ENCODE results near the gene BCL11B. TPM values are rescaled to one million over a fixed set of nuclear protein-coding genes. Genes with fewer than 3 reads are reported as not detected.
A peak's percentile ranks its signal among the peaks of the same experiment; 100 is the strongest.

BCL11B gene
- total and polyA plus RNA-seq, 4 donors = 0.13 to 1.3 (median 0.58) TPM; not detected in 1

GRCh38 chr14:99128185-99128584 lies 143.8 kb downstream of the BCL11B start:
- Histone ChIP-seq H3K9me3 (ENCODE audit: control insufficient read depth, low read length) (no peaks in the 10 kb centered on the region), H3K27ac (ENCODE audit: low read depth in 1 of 2, low read length in 2 of 2) (no peak overlapping the region), H3K4me1 (ENCODE audit: control insufficient read depth in 1 of 2, insufficient read depth in 2 of 2, low read length in 2 of 2) (no peaks in the 10 kb centered on the region), H3K36me3 (ENCODE audit: control insufficient read depth in 1 of 2, insufficient read depth in 2 of 2, low read length in 1 of 2) (no peaks in the 10 kb centered on the region), H3K4me3 (ENCODE audit: low read length in 2 of 2) (no peak overlapping the region), H3K27me3 (ENCODE audit: control insufficient read depth in 1 of 2, insufficient read depth in 2 of 2, low read length in 1 of 2) (no peaks in the 10 kb centered on the region)
- WGBS, 2 donors = 89 to 93% methylated on average over 17 of the region's 17 CpGs
- intact Hi-C loops (cut with DNase I) = no loop called here
- peak in 1 of 2 donors; percentile 20 for DNase-seq
- ATAC-seq (ENCODE audit: low FRiP score) = no peak

- Histone ChIP-seq H3K27ac (ENCODE audit: low read depth in 1 of 2, low read length in 2 of 2) (no peak overlapping the region), H3K9me3 (ENCODE audit: control insufficient read depth, low read length) (no peaks in the 10 kb centered on the region), H3K36me3 (ENCODE audit: control insufficient read depth in 1 of 2, insufficient read depth in 2 of 2, low read length in 1 of 2) (no peaks in the 10 kb centered on the region), H3K4me1 (ENCODE audit: control insufficient read depth in 1 of 2, insufficient read depth in 2 of 2, low read length in 2 of 2) (no peaks in the 10 kb centered on the region), H3K27me3 (ENCODE audit: control insufficient read depth in 1 of 2, insufficient read depth in 2 of 2, low read length in 1 of 2) (no peaks in the 10 kb centered on the region), H3K4me3 (ENCODE audit: low read length in 2 of 2) (no peak overlapping the region)
- peak in 1 of 2 donors; percentile 58 for DNase-seq
- intact Hi-C loops (cut with DNase I) = no loop called here
- ATAC-seq (ENCODE audit: low FRiP score) = no peak
- 15 to 24% methylated on average over 9 of the region's 9 CpGs for WGBS, 2 donors
Measured at GRCh38 chr14:99127651-99128167, 144.3 kb downstream of the BCL11B start.

GRCh38 chr14:99125616-99126431 lies 146.2 kb downstream of the BCL11B start:
- WGBS, 2 donors = 83 to 87% methylated on average over 4 of the region's 4 CpGs
- DNase-seq = peak in 1 of 2 donors; percentile 24
- Histone ChIP-seq H3K4me3 (ENCODE audit: low read length in 2 of 2) (no peak overlapping the region), H3K36me3 (ENCODE audit: control insufficient read depth in 1 of 2, insufficient read depth in 2 of 2, low read length in 1 of 2) (no peaks in the 10 kb centered on the region), H3K27ac (ENCODE audit: low read depth in 1 of 2, low read length in 2 of 2) (no peak overlapping the region), H3K27me3 (ENCODE audit: control insufficient read depth in 1 of 2, insufficient read depth in 2 of 2, low read length in 1 of 2) (no peaks in the 10 kb centered on the region), H3K9me3 (ENCODE audit: control insufficient read depth, low read length) (no peaks in the 10 kb centered on the region), H3K4me1 (ENCODE audit: control insufficient read depth in 1 of 2, insufficient read depth in 2 of 2, low read length in 2 of 2) (no peaks in the 10 kb centered on the region)
- ATAC-seq (ENCODE audit: low FRiP score) = no peak
- intact Hi-C loops (cut with DNase I) = no loop called here

DNA sequence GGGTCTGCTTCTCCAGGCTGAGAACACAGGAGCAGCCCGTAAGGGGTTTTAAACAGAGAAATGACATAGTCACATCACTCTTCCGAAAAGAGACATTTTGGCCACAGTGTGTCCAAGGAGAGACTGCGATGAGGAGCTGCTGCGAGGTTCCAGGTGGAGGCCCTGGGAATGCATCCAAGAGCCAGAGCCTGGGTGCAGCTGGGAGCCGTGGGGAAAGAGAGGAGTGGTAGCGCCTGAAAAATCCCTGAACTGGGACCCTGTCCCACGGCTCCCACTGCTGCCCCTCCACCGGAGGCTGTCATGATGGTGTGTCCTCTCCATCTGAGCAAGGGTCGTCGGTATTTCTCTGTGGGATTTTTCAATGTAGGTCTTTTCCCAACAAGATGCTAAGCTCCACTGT lies 146.9 kb downstream of the BCL11B start:
- no peak for ATAC-seq (ENCODE audit: low FRiP score)
- WGBS, 2 donors = 95% methylated on average over 10 of the region's 10 CpGs
- Histone ChIP-seq H3K36me3 (ENCODE audit: control insufficient read depth in 1 of 2, insufficient read depth in 2 of 2, low read length in 1 of 2) (no peaks in the 10 kb centered on the region), H3K27ac (ENCODE audit: low read depth in 1 of 2, low read length in 2 of 2) (no peak overlapping the region), H3K9me3 (ENCODE audit: control insufficient read depth, low read length) (no peaks in the 10 kb centered on the region), H3K4me3 (ENCODE audit: low read length in 2 of 2) (no peak overlapping the region), H3K4me1 (ENCODE audit: control insufficient read depth in 1 of 2, insufficient read depth in 2 of 2, low read length in 2 of 2) (no peaks in the 10 kb centered on the region), H3K27me3 (ENCODE audit: control insufficient read depth in 1 of 2, insufficient read depth in 2 of 2, low read length in 1 of 2) (no peaks in the 10 kb centered on the region)
- peak in 1 of 2 donors; percentile 17 for DNase-seq
- intact Hi-C loops (cut with DNase I) = no loop called here

DNA sequence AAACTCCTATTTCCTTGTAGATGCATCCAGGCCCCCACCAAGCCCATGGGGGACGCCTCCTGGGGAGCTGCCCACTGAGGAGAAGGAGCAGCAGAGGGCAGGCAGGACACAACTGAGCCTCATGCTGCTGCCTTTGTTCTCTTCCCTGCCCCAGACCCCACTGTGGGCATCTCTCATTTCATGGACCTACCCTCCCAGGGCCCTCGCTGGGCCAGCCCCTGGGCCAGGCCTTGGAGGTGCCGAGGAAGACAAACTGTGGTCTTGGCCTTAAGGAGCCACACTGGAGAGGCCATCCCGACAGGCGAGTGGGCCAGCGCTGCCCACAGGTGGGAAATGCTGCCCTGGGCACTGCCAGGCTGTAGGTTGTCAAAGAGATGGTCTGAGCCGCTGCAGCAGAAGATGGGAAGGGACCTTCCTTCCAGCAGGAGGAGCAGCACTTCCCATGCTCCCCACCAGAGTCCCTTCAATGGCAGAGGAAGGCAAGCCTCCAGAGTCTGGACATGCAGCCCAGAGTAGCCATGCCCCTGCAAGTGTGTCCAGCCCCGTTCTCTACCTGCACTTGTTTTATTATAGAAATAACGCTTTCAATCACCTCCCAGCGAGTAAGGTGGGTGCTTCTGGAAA lies 147.4 kb downstream of the BCL11B start:
- H3K9me3 ChIP-seq (ENCODE audit: control insufficient read depth, low read length) = no peaks in the 10 kb centered on the region
- WGBS, 2 donors = 93 to 97% methylated on average over 10 of the region's 10 CpGs
- no peaks in the 10 kb centered on the region for H3K36me3 ChIP-seq (ENCODE audit: control insufficient read depth in 1 of 2, insufficient read depth in 2 of 2, low read length in 1 of 2)
- DNase-seq = peak in 1 of 2 donors; percentile 36
- H3K4me3 ChIP-seq (ENCODE audit: low read length in 2 of 2) = no peak overlapping the region
- no peak overlapping the region for H3K27ac ChIP-seq (ENCODE audit: low read depth in 1 of 2, low read length in 2 of 2)
- H3K4me1 ChIP-seq (ENCODE audit: control insufficient read depth in 1 of 2, insufficient read depth in 2 of 2, low read length in 2 of 2) = no peaks in the 10 kb centered on the region
- no peak for ATAC-seq (ENCODE audit: low FRiP score)
- intact Hi-C loops (cut with DNase I) = no loop called here
- H3K27me3 ChIP-seq (ENCODE audit: control insufficient read depth in 1 of 2, insufficient read depth in 2 of 2, low read length in 1 of 2) = no peaks in the 10 kb centered on the region

GRCh38 chr14:99123208-99123870 lies 148.7 kb downstream of the BCL11B start:
- H3K4me3 ChIP-seq (ENCODE audit: low read length in 2 of 2) = no peak overlapping the region
- H3K36me3 ChIP-seq (ENCODE audit: control insufficient read depth in 1 of 2, insufficient read depth in 2 of 2, low read length in 1 of 2) = no peaks in the 10 kb centered on the region
- 92 to 94% methylated on average over 9 of the region's 9 CpGs for WGBS, 2 donors
- DNase-seq (peak in 1 of 2 donors; percentile 14), ATAC-seq (ENCODE audit: low FRiP score) (no peak)
- H3K9me3 ChIP-seq (ENCODE audit: control insufficient read depth, low read length) = no peaks in the 10 kb centered on the region
- H3K4me1 ChIP-seq (ENCODE audit: control insufficient read depth in 1 of 2, insufficient read depth in 2 of 2, low read length in 2 of 2) = no peaks in the 10 kb centered on the region
- no peak overlapping the region for H3K27ac ChIP-seq (ENCODE audit: low read depth in 1 of 2, low read length in 2 of 2)
- no peaks in the 10 kb centered on the region for H3K27me3 ChIP-seq (ENCODE audit: control insufficient read depth in 1 of 2, insufficient read depth in 2 of 2, low read length in 1 of 2)
- intact Hi-C loops (cut with DNase I) = no loop called here

DNA sequence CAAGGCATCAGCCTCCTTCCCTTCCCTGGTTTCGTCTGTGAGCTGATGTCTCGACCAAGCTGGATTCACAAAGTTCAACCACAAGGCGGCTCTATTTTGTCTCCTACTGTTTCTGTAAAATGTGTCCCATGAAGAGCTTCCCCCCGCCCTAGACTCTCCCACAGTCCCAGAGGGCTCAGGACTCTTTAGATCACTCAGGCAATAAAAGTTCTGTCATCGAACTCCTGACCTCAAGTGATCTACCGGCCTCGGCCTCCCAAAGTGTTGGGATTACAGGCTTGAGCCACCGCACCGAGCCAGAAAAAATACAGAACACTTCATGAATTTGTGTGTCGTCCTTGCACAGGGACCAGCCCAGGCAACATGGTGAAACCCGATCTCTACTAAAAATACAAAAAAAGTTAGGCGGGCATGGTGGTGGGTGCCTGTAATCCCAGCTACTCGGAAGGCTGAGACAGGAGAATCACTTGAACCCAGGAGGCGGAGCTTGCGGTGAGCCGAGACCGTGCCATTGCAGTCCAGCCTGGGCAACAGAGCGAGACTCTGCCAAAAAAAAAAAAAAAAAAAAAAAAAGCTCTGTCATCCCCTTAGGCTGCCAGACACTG lies 149.4 kb downstream of the BCL11B start:
- intact Hi-C loops (cut with DNase I) = no loop called here
- Histone ChIP-seq H3K27me3 (ENCODE audit: control insufficient read depth in 1 of 2, insufficient read depth in 2 of 2, low read length in 1 of 2) (no peaks in the 10 kb centered on the region), H3K4me1 (ENCODE audit: control insufficient read depth in 1 of 2, insufficient read depth in 2 of 2, low read length in 2 of 2) (no peaks in the 10 kb centered on the region), H3K9me3 (ENCODE audit: control insufficient read depth, low read length) (no peaks in the 10 kb centered on the region), H3K36me3 (ENCODE audit: control insufficient read depth in 1 of 2, insufficient read depth in 2 of 2, low read length in 1 of 2) (no peaks in the 10 kb centered on the region), H3K27ac (ENCODE audit: low read depth in 1 of 2, low read length in 2 of 2) (no peak overlapping the region), H3K4me3 (ENCODE audit: low read length in 2 of 2) (no peak overlapping the region)
- no peak for ATAC-seq (ENCODE audit: low FRiP score)
- peak in 1 of 2 donors; percentile 16 for DNase-seq
- 59 to 66% methylated on average over 18 of the region's 18 CpGs for WGBS, 2 donors

GRCh38 chr14:99121319-99121875 lies 150.6 kb downstream of the BCL11B start:
- Histone ChIP-seq H3K36me3 (ENCODE audit: control insufficient read depth in 1 of 2, insufficient read depth in 2 of 2, low read length in 1 of 2) (no peaks in the 10 kb centered on the region), H3K9me3 (ENCODE audit: control insufficient read depth, low read length) (no peaks in the 10 kb centered on the region), H3K4me3 (ENCODE audit: low read length in 2 of 2) (no peak overlapping the region), H3K4me1 (ENCODE audit: control insufficient read depth in 1 of 2, insufficient read depth in 2 of 2, low read length in 2 of 2) (no peaks in the 10 kb centered on the region), H3K27ac (ENCODE audit: low read depth in 1 of 2, low read length in 2 of 2) (no peak overlapping the region), H3K27me3 (ENCODE audit: control insufficient read depth in 1 of 2, insufficient read depth in 2 of 2, low read length in 1 of 2) (no peaks in the 10 kb centered on the region)
- WGBS, 2 donors = 90 to 95% methylated on average over 13 of the region's 13 CpGs
- no peak for ATAC-seq (ENCODE audit: low FRiP score)
- peak in 1 of 2 donors; percentile 38 for DNase-seq
- intact Hi-C loops (cut with DNase I) = no loop called here

Measured in aorta (tissue), 5 donors.